ENCODE data around the gene PELI1.

Gene PELI1

GRCh38 chr2:64124168-64124567 is 20.1 kb downstream of the PELI1 start:
- Histone ChIP-seq H3K36me3 (ENCODE audit: control insufficient read depth, insufficient read depth, low read length) (no peaks in the 10 kb centered on the region), H3K27ac (ENCODE audit: insufficient read depth, low read depth, low read length, poor library complexity, severe bottlenecking) (no peak overlapping the region), H3K9me3 (ENCODE audit: control insufficient read depth, low read length) (no peaks in the 10 kb centered on the region), H3K4me3 (ENCODE audit: insufficient read depth, low read depth, low read length) (no peak overlapping the region), H3K4me1 (ENCODE audit: control insufficient read depth, insufficient read depth, low read length) (no peaks in the 10 kb centered on the region), H3K27me3 (ENCODE audit: control insufficient read depth, insufficient read depth, low read length, poor library complexity, severe bottlenecking) (no peaks in the 10 kb centered on the region)
- 87 to 92% methylated on average over 3 of the region's 3 CpGs for WGBS, 2 experiments

GRCh38 chr2:64123740-64124139 is 20.5 kb downstream of the PELI1 start:
- Histone ChIP-seq H3K36me3 (ENCODE audit: control insufficient read depth, insufficient read depth, low read length) (no peaks in the 10 kb centered on the region), H3K27me3 (ENCODE audit: control insufficient read depth, insufficient read depth, low read length, poor library complexity, severe bottlenecking) (no peaks in the 10 kb centered on the region), H3K9me3 (ENCODE audit: control insufficient read depth, low read length) (no peaks in the 10 kb centered on the region), H3K27ac (ENCODE audit: insufficient read depth, low read depth, low read length, poor library complexity, severe bottlenecking) (no peak overlapping the region), H3K4me1 (ENCODE audit: control insufficient read depth, insufficient read depth, low read length) (no peaks in the 10 kb centered on the region), H3K4me3 (ENCODE audit: insufficient read depth, low read depth, low read length) (no peak overlapping the region)
- WGBS, 2 experiments = 100% methylated on average over 1 of the region's 1 CpG; no CpG with 5 or more reads in 1 of the 2 experiments

DNA sequence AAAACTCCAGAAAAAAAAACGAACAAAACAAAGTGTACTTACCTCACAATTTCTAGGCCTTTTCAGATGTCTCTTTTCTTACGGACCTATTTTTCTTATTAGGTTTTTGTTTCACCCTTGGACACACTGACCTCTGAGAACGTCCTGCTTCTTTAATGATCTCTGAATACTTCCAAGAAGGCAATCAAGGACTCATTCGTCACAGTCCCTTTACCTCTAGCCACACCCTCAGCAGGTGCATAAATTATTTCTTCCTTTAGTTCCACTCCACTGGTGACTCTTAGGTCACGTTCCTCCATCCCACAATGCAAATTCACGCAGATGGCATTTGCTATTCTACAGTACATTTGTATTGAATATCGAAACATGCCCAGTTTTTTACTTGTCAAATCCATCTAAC is 21.9 kb downstream of the PELI1 start:
- no peaks in the 10 kb centered on the region for H3K27me3 ChIP-seq (ENCODE audit: control insufficient read depth, insufficient read depth, low read length, poor library complexity, severe bottlenecking)
- H3K27ac ChIP-seq (ENCODE audit: insufficient read depth, low read depth, low read length, poor library complexity, severe bottlenecking) = no peak overlapping the region
- no peak overlapping the region for H3K4me3 ChIP-seq (ENCODE audit: insufficient read depth, low read depth, low read length)
- 85 to 91% methylated on average over 7 of the region's 7 CpGs for WGBS, 2 experiments
- no peaks in the 10 kb centered on the region for H3K9me3 ChIP-seq (ENCODE audit: control insufficient read depth, low read length)
- no peaks in the 10 kb centered on the region for H3K36me3 ChIP-seq (ENCODE audit: control insufficient read depth, insufficient read depth, low read length)
- H3K4me1 ChIP-seq (ENCODE audit: control insufficient read depth, insufficient read depth, low read length) = no peaks in the 10 kb centered on the region

DNA sequence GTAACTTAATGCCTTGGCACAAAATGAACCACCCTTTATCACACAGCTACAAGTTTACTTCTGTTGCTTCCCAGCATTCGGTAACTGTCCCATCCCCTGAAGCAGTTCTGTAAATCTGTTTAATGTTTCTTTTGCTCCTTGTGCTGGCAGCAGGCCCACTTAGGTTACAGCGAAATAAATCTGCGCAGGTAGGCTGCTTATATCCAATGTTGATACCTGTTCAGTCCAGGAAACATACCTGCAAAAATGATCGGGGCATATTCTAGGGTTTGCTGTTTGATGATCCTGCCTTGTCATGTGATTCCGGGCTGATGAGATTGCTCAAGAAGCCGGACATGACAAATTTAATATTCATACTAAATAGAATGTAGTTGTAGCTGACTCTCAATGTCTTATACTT is 23.3 kb downstream of the PELI1 start:
- 93 to 98% methylated on average over 4 to 6 of the region's 6 CpGs for WGBS, 2 experiments
- Histone ChIP-seq H3K36me3 (ENCODE audit: control insufficient read depth, insufficient read depth, low read length) (no peaks in the 10 kb centered on the region), H3K4me1 (ENCODE audit: control insufficient read depth, insufficient read depth, low read length) (no peaks in the 10 kb centered on the region), H3K27me3 (ENCODE audit: control insufficient read depth, insufficient read depth, low read length, poor library complexity, severe bottlenecking) (no peaks in the 10 kb centered on the region), H3K4me3 (ENCODE audit: insufficient read depth, low read depth, low read length) (no peak overlapping the region), H3K27ac (ENCODE audit: insufficient read depth, low read depth, low read length, poor library complexity, severe bottlenecking) (no peak overlapping the region), H3K9me3 (ENCODE audit: control insufficient read depth, low read length) (no peaks in the 10 kb centered on the region)

GRCh38 chr2:64120008-64120407 is 24.2 kb downstream of the PELI1 start:
- H3K27ac ChIP-seq (ENCODE audit: insufficient read depth, low read depth, low read length, poor library complexity, severe bottlenecking) = no peak overlapping the region
- H3K9me3 ChIP-seq (ENCODE audit: control insufficient read depth, low read length) = no peaks in the 10 kb centered on the region
- 75 to 92% methylated on average over 1 of the region's 2 CpGs for WGBS, 2 experiments
- H3K36me3 ChIP-seq (ENCODE audit: control insufficient read depth, insufficient read depth, low read length) = no peaks in the 10 kb centered on the region
- no peaks in the 10 kb centered on the region for H3K4me1 ChIP-seq (ENCODE audit: control insufficient read depth, insufficient read depth, low read length)
- H3K4me3 ChIP-seq (ENCODE audit: insufficient read depth, low read depth, low read length) = no peak overlapping the region
- no peaks in the 10 kb centered on the region for H3K27me3 ChIP-seq (ENCODE audit: control insufficient read depth, insufficient read depth, low read length, poor library complexity, severe bottlenecking)

DNA sequence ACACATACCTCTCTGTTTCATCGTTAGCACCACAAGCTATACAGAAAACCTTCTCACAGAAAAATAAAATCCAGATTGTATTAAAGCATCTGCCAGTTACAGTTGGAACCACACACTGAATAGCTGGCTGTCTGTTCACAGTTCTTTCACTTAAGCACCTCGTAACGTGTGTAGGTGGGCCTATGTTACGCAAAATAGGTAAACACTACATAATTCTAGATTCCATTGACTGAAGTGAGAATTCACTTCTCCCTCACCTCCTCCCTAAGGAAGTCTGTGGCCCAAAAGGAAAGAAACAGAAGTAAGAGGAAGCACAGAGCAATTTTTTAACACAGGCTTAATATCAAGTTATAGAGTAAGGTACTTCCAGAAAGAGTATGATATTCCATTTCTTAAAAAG is 24.9 kb downstream of the PELI1 start:
- Histone ChIP-seq H3K27me3 (ENCODE audit: control insufficient read depth, insufficient read depth, low read length, poor library complexity, severe bottlenecking) (no peaks in the 10 kb centered on the region), H3K9me3 (ENCODE audit: control insufficient read depth, low read length) (no peaks in the 10 kb centered on the region), H3K27ac (ENCODE audit: insufficient read depth, low read depth, low read length, poor library complexity, severe bottlenecking) (no peak overlapping the region), H3K4me1 (ENCODE audit: control insufficient read depth, insufficient read depth, low read length) (no peaks in the 10 kb centered on the region), H3K36me3 (ENCODE audit: control insufficient read depth, insufficient read depth, low read length) (no peaks in the 10 kb centered on the region), H3K4me3 (ENCODE audit: insufficient read depth, low read depth, low read length) (no peak overlapping the region)
- 89 to 93% methylated on average over 4 of the region's 4 CpGs for WGBS, 2 experiments

DNA sequence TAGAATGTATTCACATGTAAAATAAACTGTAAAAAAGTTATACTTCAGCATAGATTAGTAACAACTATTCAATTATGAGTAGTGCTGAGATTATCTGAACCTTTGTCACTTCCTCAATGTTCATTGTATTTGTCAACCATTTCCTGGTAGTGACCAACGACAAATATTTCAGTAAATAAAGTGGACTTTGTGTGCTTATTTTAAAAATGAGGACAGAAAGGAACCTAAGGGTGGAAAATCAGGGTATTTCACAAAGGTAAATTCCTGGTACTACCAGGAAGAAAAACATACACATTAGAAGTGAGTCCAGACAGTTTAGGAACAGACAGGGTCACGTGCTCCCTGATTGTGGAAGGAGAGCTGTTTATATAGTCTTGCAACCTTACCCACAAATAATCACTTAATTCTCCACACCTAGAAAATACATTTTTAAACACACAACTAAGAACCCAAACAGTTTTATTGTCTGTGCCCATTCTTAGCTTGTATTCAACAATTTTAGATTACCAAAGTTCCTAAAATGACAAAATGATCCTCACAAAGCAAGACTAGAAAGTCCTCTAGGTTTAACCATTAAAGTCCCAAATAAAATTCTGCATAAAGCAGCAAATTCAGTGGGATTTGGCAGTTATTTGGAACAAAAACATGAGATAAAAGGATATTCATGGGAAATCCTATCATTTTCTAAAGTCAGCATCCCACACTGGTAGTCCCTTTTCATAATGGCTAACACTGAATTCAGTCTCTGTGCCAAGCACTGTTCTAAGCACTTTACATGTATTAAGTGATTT is 28.2 kb downstream of the PELI1 start:
- no peak overlapping the region for H3K27ac ChIP-seq (ENCODE audit: insufficient read depth, low read depth, low read length, poor library complexity, severe bottlenecking)
- no peaks in the 10 kb centered on the region for H3K9me3 ChIP-seq (ENCODE audit: control insufficient read depth, low read length)
- 84 to 92% methylated on average over 2 of the region's 2 CpGs for WGBS, 2 experiments
- H3K27me3 ChIP-seq (ENCODE audit: control insufficient read depth, insufficient read depth, low read length, poor library complexity, severe bottlenecking) = no peaks in the 10 kb centered on the region
- no peak overlapping the region for H3K4me3 ChIP-seq (ENCODE audit: insufficient read depth, low read depth, low read length)
- no peaks in the 10 kb centered on the region for H3K4me1 ChIP-seq (ENCODE audit: control insufficient read depth, insufficient read depth, low read length)
- H3K36me3 ChIP-seq (ENCODE audit: control insufficient read depth, insufficient read depth, low read length) = no peaks in the 10 kb centered on the region

- Histone ChIP-seq H3K27me3 (ENCODE audit: control insufficient read depth, insufficient read depth, low read length, poor library complexity, severe bottlenecking) (no peaks in the 10 kb centered on the region), H3K4me1 (ENCODE audit: control insufficient read depth, insufficient read depth, low read length) (no peaks in the 10 kb centered on the region), H3K27ac (ENCODE audit: insufficient read depth, low read depth, low read length, poor library complexity, severe bottlenecking) (no peak overlapping the region), H3K36me3 (ENCODE audit: control insufficient read depth, insufficient read depth, low read length) (no peaks in the 10 kb centered on the region), H3K4me3 (ENCODE audit: insufficient read depth, low read depth, low read length) (no peak overlapping the region), H3K9me3 (ENCODE audit: control insufficient read depth, low read length) (no peaks in the 10 kb centered on the region)
- WGBS, 2 experiments = 93 to 96% methylated on average over 3 of the region's 3 CpGs
These were observed 29.3 kb downstream of the PELI1 start for GRCh38 chr2:64114912-64115277.

DNA sequence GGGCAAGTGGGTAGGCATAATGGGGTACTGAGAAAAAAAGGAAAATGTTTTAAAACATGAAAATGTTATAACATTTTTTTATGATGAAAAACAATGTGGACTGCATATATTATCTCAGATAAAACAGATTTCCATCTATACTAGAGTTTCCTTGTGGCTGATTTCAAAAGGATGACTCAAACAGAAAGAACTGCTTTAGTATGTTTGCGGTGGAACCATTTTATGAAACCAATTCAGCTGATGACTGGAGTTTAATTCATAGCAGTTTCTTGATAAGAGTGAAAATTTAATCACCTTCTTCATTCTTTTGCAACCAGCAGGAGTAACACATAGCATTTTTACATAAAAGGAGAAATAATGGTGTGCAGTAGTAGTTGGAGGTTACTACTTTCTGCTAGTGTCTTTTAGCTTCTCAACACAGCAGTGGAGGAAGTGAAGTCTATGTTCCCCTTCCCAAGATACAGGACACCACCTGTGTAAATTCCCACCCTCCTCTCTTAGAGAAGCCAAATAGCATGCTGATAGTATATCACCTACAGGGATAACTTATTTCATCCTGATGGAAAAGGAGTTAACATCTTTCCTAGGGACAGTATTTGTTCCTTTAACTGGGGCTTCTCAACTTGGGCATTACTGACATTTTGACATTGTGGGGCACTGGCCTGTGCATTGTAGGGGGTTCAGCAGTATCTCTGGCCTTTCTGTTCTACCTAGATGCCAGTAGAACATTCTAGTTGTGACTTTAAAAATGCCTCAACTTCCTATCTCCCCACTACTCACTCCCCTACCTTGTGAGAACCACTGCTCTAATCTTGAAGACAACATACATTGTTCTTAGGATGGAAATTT is 29.9 kb downstream of the PELI1 start:
- Histone ChIP-seq H3K9me3 (ENCODE audit: control insufficient read depth, low read length) (no peaks in the 10 kb centered on the region), H3K27me3 (ENCODE audit: control insufficient read depth, insufficient read depth, low read length, poor library complexity, severe bottlenecking) (no peaks in the 10 kb centered on the region), H3K4me1 (ENCODE audit: control insufficient read depth, insufficient read depth, low read length) (no peaks in the 10 kb centered on the region), H3K4me3 (ENCODE audit: insufficient read depth, low read depth, low read length) (no peak overlapping the region), H3K27ac (ENCODE audit: insufficient read depth, low read depth, low read length, poor library complexity, severe bottlenecking) (no peak overlapping the region), H3K36me3 (ENCODE audit: control insufficient read depth, insufficient read depth, low read length) (no peaks in the 10 kb centered on the region)
- 100% methylated on average over 1 of the region's 1 CpG for WGBS, 2 experiments

GRCh38 chr2:64112016-64112415 is 32.2 kb downstream of the PELI1 start:
- no peaks in the 10 kb centered on the region for H3K36me3 ChIP-seq (ENCODE audit: control insufficient read depth, insufficient read depth, low read length)
- 94 to 96% methylated on average over 3 of the region's 4 CpGs for WGBS, 2 experiments
- H3K4me1 ChIP-seq (ENCODE audit: control insufficient read depth, insufficient read depth, low read length) = no peaks in the 10 kb centered on the region
- no peak overlapping the region for H3K27ac ChIP-seq (ENCODE audit: insufficient read depth, low read depth, low read length, poor library complexity, severe bottlenecking)
- no peaks in the 10 kb centered on the region for H3K9me3 ChIP-seq (ENCODE audit: control insufficient read depth, low read length)
- no peak overlapping the region for H3K4me3 ChIP-seq (ENCODE audit: insufficient read depth, low read depth, low read length)
- H3K27me3 ChIP-seq (ENCODE audit: control insufficient read depth, insufficient read depth, low read length, poor library complexity, severe bottlenecking) = no peaks in the 10 kb centered on the region

Measured in ectodermal cell (in vitro differentiated cells).